ENCODE results near the gene DXO.
"Not testable (repeated sequence)": the region's sequence is repeated elsewhere in the genome, so short reads cannot be mapped to it uniquely, and the experiment has no call there.

DXO gene

GRCh38 chr6:31945154-31945506 lies 26.8 kb downstream of the DXO start:
- DNase-seq (ENCODE audit: low read depth): no peak
- H3K4me3 ChIP-seq (ENCODE audit: control insufficient read depth, low read depth, low read length): peak overlapping the region; percentile 36
- TF ChIP-seq, protein P1, sequence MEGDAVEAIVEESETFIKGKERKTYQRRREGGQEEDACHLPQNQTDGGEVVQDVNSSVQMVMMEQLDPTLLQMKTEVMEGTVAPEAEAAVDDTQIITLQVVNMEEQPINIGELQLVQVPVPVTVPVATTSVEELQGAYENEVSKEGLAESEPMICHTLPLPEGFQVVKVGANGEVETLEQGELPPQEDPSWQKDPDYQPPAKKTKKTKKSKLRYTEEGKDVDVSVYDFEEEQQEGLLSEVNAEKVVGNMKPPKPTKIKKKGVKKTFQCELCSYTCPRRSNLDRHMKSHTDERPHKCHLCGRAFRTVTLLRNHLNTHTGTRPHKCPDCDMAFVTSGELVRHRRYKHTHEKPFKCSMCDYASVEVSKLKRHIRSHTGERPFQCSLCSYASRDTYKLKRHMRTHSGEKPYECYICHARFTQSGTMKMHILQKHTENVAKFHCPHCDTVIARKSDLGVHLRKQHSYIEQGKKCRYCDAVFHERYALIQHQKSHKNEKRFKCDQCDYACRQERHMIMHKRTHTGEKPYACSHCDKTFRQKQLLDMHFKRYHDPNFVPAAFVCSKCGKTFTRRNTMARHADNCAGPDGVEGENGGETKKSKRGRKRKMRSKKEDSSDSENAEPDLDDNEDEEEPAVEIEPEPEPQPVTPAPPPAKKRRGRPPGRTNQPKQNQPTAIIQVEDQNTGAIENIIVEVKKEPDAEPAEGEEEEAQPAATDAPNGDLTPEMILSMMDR (conservative IDR thresholded peaks at IDR 0.05; ENCODE audit: control insufficient read depth, insufficient read depth, low read depth, low read length): no peak

DNA sequence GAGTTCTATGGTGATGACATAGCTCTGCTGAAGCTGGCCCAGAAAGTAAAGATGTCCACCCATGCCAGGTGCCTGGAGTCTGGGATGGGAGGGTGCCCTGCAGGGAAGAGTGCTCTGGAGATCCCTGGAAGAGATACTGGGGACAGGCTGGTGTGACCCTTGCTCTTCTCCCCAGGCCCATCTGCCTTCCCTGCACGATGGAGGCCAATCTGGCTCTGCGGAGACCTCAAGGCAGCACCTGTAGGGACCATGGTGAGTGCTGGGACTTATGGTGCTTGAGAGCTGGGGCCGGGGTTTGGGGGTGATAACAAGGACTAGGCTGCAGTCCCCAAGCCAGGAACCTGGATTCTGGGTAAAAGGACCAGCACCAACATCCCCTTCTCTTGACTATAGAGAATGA lies 28.2 kb downstream of the DXO start:
- TF ChIP-seq, protein P1 (conservative IDR thresholded peaks at IDR 0.05; ENCODE audit: control insufficient read depth, insufficient read depth, low read depth, low read length): no peak
- no peak overlapping the region for H3K4me3 ChIP-seq (ENCODE audit: control insufficient read depth, low read depth, low read length)
- DNase-seq (ENCODE audit: low read depth): no peak

DNA sequence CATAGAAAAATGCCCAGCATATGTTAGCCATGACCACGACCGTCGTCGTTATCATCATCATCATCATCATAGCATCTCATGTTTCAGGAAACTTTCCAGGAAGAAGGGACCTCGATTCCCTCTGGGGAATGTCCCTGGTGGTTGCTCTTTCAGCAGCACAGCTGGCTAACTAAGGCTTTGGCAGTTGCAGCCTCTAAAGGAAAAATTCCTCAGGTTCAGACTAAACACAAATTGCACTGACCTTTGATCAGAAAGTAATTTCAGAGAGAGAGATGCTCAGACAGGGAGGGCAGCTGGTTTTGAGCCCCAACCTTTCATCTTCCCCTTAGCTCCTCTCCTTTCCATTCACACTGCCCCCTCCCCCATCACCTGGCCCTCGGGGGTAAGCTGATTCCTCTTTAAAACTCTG lies 31.7 kb downstream of the DXO start:
- DNase-seq (ENCODE audit: low read depth): peak; percentile 34
- no peak overlapping the region for H3K4me3 ChIP-seq (ENCODE audit: control insufficient read depth, low read depth, low read length)
- TF ChIP-seq, protein P1 (conservative IDR thresholded peaks at IDR 0.05; ENCODE audit: control insufficient read depth, insufficient read depth, low read depth, low read length): no peak

- DNase-seq (ENCODE audit: low read depth): no peak
- TF ChIP-seq, protein P1 (conservative IDR thresholded peaks at IDR 0.05; ENCODE audit: control insufficient read depth, insufficient read depth, low read depth, low read length): no peak
- no peak overlapping the region for H3K4me3 ChIP-seq (ENCODE audit: control insufficient read depth, low read depth, low read length)
Measured at GRCh38 chr6:31935823-31936222, 36.1 kb downstream of the DXO start.

DNA sequence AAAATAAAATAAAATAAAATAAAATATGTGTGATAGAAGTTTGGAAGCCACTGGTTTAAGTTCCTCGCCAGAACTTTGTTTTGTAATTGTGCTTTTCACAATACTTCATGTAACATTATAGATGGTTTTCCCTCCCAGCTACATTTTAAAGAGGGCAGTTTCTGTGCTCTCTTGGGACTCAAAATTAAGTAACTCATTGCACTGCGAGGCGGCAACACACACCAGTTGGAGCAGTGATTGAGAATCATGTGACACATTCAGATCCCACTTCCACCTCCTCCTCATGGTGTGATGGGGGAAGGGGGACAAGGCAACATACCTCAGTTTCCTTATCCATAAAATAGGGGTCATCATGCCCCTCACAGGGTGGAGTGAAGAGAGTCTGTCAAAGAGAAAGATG lies 36.9 kb downstream of the DXO start:
- TF ChIP-seq, protein P1 (conservative IDR thresholded peaks at IDR 0.05; ENCODE audit: control insufficient read depth, insufficient read depth, low read depth, low read length): no peak
- H3K4me3 ChIP-seq (ENCODE audit: control insufficient read depth, low read depth, low read length): no peak overlapping the region
- no peak for DNase-seq (ENCODE audit: low read depth)

DNA sequence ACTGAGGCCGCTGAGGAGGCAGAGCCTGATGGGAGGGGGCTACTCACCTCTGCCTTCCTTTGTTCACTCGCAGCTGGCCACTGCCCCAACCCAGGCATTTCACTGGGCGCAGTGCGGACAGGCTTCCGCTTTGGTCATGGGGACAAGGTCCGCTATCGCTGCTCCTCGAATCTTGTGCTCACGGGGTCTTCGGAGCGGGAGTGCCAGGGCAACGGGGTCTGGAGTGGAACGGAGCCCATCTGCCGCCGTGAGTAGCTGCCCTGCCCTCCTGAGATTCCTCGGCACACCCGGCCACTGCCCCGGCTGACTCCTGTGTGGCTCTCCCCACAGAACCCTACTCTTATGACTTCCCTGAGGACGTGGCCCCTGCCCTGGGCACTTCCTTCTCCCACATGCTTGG lies 38.4 kb downstream of the DXO start:
- no peak overlapping the region for H3K4me3 ChIP-seq (ENCODE audit: control insufficient read depth, low read depth, low read length)
- DNase-seq (ENCODE audit: low read depth): no peak
- TF ChIP-seq, protein P1 (conservative IDR thresholded peaks at IDR 0.05; ENCODE audit: control insufficient read depth, insufficient read depth, low read depth, low read length): no peak

DNA sequence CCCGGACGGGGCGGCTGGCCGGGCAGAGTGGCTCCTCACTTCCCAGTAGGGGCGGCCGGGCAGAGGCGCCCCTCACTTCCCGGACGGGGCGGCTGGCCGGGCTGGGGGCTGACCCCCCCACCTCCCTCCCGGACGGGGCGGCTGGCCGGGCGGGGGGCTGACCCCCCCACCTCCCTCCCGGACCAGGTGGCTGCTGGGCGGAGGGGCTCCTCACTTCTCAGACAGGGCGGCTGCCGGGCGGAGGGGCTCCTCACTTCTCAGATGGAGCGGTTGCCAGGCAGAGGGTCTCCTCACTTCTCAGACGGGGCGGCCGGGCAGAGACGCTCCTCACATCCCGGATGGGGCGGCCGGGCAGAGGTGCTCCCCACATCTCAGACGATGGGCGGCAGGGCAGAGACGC lies 39.8 kb downstream of the DXO start:
- not testable (repeated sequence) for H3K4me3 ChIP-seq (ENCODE audit: control insufficient read depth, low read depth, low read length); DNase-seq (ENCODE audit: low read depth)
